ENCODE results near the gene WDR53.

GRCh38 chr3:196558476-196558875 lies 9.9 kb downstream of the WDR53 start:
- no peak for TF ChIP-seq CTCF (IDR thresholded peaks at IDR 0.05)
- no peak for TF ChIP-seq POLR2A (IDR thresholded peaks at IDR 0.05)

Measured in Peyer's patch (tissue), 4 donors.